IPS-NIHi7 (cell line): Measurements from ENCODE around the gene ADRA2C.
"Not testable (repeated sequence)": the region's sequence is repeated elsewhere in the genome, so short reads cannot be mapped to it uniquely, and the experiment has no call there.

Experiments used
- DNase-seq: peaks from one replicate; pipeline ENCODE4 v3.0.0; 2012; ENCODE audit warnings: mixed read lengths; ENCODE audit errors: extremely low spot score

Gene ADRA2C

GRCh38 chr4:3813151-3814052 is 47.2 kb downstream of the ADRA2C start:
- DNase-seq: no peak

DNA sequence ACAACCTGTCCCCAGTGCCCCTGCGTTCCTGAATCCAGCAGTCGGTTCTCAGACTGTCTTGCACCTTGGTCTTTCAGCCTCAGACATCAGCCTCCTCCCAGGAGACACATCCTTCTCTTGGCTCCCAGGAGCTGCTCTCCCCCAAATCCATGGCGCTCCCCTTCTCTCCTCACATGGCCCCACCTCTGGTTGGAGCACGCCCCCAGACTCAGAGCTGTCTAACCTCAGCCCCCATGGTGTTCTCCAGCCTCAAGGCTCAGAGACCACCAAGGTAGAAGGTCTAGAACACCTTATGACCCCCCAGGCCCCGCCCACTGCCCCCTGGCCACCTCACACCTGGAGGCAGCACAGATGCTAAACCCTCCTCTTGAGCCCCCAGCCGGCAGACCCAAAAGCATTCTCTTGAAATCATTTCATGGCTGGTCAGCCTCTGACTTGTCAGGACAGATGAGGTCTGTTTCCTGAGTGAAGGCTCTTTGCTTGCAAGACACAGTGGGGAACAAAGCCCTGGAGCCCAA is 47.9 kb downstream of the ADRA2C start:
- DNase-seq: no peak

- not testable (repeated sequence) for DNase-seq
Measured at GRCh38 chr4:3814838-3815237, 48.7 kb downstream of the ADRA2C start.

DNA sequence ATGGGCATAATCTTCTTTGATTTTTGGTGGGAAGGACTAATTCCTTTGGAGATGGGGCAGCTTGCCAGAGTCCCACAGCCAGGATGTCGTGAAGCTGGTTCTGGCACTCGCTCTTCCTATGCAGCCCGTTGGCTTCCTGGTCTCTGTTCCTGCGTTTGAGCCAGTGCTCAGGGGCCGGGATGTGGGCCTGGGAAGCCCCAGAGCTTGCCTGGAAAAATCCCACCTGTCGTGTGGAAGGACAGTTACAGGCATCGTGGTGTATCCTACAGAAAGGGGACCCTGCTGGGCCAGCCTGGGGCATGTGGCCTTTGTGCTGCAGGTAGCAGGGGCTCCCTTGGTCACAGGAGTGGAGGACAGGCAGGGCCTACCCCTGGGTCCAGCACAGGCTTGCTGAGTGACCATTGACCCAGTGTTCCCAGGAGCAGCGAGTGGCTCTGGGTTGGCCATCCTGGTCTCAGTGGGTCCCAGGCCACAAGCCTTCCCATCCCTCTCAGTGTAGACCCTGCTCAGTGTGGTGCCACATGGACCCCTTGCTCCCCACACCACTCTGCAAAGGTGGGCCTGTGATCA is 50.2 kb downstream of the ADRA2C start:
- no peak for DNase-seq

GRCh38 chr4:3816983-3817960 is 51.1 kb downstream of the ADRA2C start:
- DNase-seq: no peak
